ENCODE results near the gene CCS.

DNA sequence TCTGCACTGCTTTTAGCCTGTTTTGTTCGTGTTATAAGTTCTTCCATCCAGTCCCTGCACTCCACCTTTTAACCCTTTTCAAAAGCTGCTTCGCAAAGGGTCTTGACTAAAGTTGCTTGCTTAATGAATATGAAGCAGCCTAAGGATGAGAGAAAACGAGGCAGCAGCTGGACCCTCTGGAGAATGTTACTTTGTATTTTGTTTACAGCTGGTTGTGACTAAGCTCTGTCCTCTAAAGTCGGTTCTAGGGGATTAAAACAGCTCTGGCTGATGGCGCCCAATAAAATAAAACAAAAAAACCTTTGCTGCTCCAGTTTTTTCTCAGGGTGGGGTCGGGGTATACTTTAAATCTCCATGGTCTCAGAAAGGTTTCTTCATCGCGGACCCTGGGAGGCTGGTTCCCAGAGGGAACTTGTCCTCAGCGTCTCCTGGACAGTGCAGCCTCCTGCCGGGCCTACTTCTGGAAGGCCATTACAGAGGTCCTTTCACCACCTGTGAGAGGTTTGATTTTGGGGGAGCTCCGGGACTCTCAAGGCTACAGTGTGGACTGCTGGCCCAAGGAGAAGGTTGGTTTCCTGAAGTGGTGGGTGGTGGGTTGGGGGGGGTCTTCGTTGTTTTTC is 44.7 kb downstream of the CCS start:
- TF ChIP-seq POLR2A (IDR thresholded peaks at IDR 0.05; ENCODE audit: low read depth, low read length), result no peak
- no peak; the same call in 1 of the 2 replicates for TF ChIP-seq POLR2AphosphoS5 (IDR thresholded peaks at IDR 0.05; ENCODE audit: low read depth, low read length)
- TF ChIP-seq TAF1 (IDR thresholded peaks at IDR 0.05; ENCODE audit: low read depth, low read length), result no peak
- TF ChIP-seq PAX5 (IDR thresholded peaks at IDR 0.05; ENCODE audit: insufficient read depth, low read length, severe bottlenecking), result no peak
- TF ChIP-seq SPI1 (IDR thresholded peaks at IDR 0.05; ENCODE audit: low read depth, low read length), result no peak
- TF ChIP-seq POU2F2 (IDR thresholded peaks at IDR 0.05; ENCODE audit: low read depth, low read length), result no peak

Data from GM12891 (cell line).